NCI-H524 (cell line): Measurements from ENCODE around the gene SMAD9.

Experiments used
- DNase-seq, 2 experiments: peaks; one replicate each; lab custom pipeline; 2025; lab: John Stamatoyannopoulos, UW

Gene SMAD9

GRCh38 chr13:36817996-36818803 is 101.8 kb downstream of the SMAD9 start:
- no peak for DNase-seq

GRCh38 chr13:36815062-36815461 is 105.0 kb downstream of the SMAD9 start:
- DNase-seq: peak in 1 of 2 experiments; percentile 45

DNA sequence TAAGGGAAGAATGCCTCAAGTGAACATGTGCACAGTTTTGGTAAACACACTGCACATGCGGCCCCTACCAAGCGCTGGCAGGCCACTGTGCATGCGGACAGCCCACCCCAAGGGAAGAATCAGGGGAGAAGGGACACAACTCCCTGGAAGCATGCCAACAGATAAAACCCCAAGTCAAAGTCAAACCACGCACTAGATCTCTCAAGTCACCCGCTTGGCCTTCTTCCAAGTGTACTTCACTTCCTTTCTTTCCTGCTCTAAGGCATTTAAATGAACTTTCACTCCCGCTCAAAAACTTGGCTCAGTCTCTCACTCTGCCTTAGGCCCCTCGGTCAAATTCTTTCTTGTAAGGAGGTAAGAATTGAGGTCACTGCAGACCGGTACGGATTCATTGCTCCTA is 105.6 kb downstream of the SMAD9 start:
- no peak for DNase-seq

DNA sequence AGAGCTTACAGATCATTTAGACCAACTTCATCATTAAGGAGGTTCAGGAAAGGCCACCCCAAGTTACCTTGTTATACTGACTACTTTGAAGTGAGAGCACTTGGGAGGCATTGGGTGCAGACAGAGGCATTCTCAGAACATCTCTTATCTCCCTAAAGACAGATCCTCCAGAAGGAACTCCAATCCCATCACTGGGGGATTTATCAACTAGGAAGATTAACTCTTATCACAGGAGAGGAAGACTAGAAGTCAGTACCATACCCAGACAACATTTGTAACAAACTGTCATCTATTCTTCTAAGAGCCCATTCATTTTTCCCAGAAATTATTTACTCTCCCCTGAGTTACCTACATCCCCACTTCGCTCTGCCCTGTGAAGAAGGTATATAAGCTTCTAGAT is 106.8 kb downstream of the SMAD9 start:
- DNase-seq: no peak

- DNase-seq: no peak
These were observed 112.4 kb downstream of the SMAD9 start for GRCh38 chr13:36807616-36808015.

DNA sequence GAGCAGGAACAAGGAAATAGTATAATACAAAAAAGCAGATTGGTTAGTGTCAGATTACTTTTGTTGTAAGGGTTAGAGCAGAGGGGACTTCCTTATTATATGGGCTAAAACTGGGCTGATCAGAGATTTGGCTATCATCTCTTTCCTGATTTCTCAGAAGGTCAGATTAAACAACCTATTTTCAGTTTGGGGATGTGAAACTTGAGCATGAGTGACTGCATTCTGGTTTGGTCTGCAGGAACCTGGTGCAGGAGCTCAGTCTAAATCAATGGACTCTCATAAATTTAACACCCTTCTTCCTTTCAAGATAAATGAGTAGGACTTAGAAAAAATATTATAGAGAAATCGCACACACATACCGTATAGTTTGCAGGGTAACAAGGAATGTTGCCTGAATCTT is 113.9 kb downstream of the SMAD9 start:
- DNase-seq: no peak

DNA sequence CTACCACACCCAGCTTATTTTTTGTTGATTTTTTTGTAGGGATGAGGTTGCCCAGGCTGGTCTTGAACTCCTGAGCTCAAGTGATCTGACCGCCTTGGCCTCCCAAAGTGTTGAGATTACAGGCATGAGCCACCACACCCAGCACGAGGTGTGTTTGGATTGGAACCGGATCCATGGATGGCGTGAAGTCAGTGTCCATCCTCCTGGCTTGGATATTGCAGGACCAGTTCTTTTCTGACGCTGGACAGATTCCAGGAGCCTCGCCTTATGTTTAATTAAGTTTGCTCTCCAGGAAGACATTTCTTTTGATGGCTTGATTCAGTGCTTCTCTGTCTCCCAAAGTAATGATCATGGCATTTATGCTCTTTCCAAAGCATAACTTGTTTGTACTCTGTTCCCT is 115.5 kb downstream of the SMAD9 start:
- no peak for DNase-seq

GRCh38 chr13:36801035-36801434 is 119.0 kb downstream of the SMAD9 start:
- DNase-seq: peak; percentile 20 to 38

- DNase-seq: no peak
These were observed 124.0 kb downstream of the SMAD9 start for GRCh38 chr13:36796052-36796451.

DNA sequence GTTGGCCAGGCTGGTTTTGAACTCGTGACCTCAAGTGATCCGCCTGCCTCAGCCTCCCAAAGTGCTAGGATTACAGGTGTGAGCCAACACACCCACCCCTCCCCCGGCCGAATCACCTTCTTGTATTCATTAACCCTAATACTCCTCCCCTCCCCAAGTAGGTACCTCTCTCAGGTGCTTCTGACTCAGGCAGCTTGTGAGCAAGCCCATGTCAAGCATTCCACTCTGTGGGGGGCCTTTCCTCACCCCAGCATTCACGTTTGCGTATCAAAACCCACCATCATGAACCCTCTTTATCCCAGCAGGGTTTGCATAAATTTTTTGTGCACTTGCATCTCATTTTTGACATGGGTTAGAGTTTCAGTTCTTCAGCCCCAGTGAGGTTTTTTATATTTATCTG is 124.6 kb downstream of the SMAD9 start:
- DNase-seq: no peak
